ENCODE results near the gene GPR160.

GPR160 gene

GRCh38 chr3:170038434-170039110 is 777 bp downstream of the GPR160 start:
- Histone ChIP-seq H3K79me2 (ENCODE audit: insufficient read depth, low read length) (no peaks in the 10 kb centered on the region), H2AFZ (ENCODE audit: low read length) (no peak overlapping the region), H3K27me3 (ENCODE audit: insufficient read depth, low read length, poor library complexity, severe bottlenecking) (no peaks in the 10 kb centered on the region), H3K4me2 (ENCODE audit: low read depth, low read length, poor library complexity, severe bottlenecking) (no peak overlapping the region), H3K4me1 (ENCODE audit: insufficient read depth, low read length, poor library complexity, severe bottlenecking) (peaks cover 7% of the 10 kb centered on the region), H3K9me3 (ENCODE audit: insufficient read depth, low read depth, low read length) (no peaks in the 10 kb centered on the region), H3K36me3 (ENCODE audit: insufficient read depth, low read length) (no peaks in the 10 kb centered on the region), H3K9me2 (replicated peaks; ENCODE audit: low read depth, low read length) (no peaks in the 10 kb centered on the region), H3K9ac (ENCODE audit: low read depth, low read length, poor library complexity, severe bottlenecking) (no peak overlapping the region), H4K20me1 (ENCODE audit: insufficient read depth, low read length, poor library complexity, severe bottlenecking) (no peaks in the 10 kb centered on the region), H3F3A (ENCODE audit: low read depth) (no peaks in the 10 kb centered on the region), H3K4me3 (ENCODE audit: low read length, poor library complexity, severe bottlenecking) (no peak overlapping the region)
- TF ChIP-seq EZH2phosphoT487 (IDR thresholded peaks at IDR 0.05; ENCODE audit: borderline replicate concordance) (no peak), CTCF (conservative IDR thresholded peaks at IDR 0.05; ENCODE audit: low read length) (no peak)

- TF ChIP-seq CTCF (conservative IDR thresholded peaks at IDR 0.05; ENCODE audit: low read length) (no peak), EZH2phosphoT487 (IDR thresholded peaks at IDR 0.05; ENCODE audit: borderline replicate concordance) (no peak)
- Histone ChIP-seq H2AFZ (ENCODE audit: low read length) (no peak overlapping the region), H3K9me3 (ENCODE audit: insufficient read depth, low read depth, low read length) (no peaks in the 10 kb centered on the region), H3K79me2 (ENCODE audit: insufficient read depth, low read length) (no peaks in the 10 kb centered on the region), H3K36me3 (ENCODE audit: insufficient read depth, low read length) (no peaks in the 10 kb centered on the region), H3F3A (ENCODE audit: low read depth) (no peaks in the 10 kb centered on the region), H3K4me1 (ENCODE audit: insufficient read depth, low read length, poor library complexity, severe bottlenecking) (no peaks in the 10 kb centered on the region), H3K4me3 (ENCODE audit: low read length, poor library complexity, severe bottlenecking) (no peak overlapping the region), H4K20me1 (ENCODE audit: insufficient read depth, low read length, poor library complexity, severe bottlenecking) (no peaks in the 10 kb centered on the region), H3K4me2 (ENCODE audit: low read depth, low read length, poor library complexity, severe bottlenecking) (no peak overlapping the region), H3K27me3 (ENCODE audit: insufficient read depth, low read length, poor library complexity, severe bottlenecking) (no peaks in the 10 kb centered on the region), H3K9me2 (replicated peaks; ENCODE audit: low read depth, low read length) (no peaks in the 10 kb centered on the region), H3K9ac (ENCODE audit: low read depth, low read length, poor library complexity, severe bottlenecking) (no peak overlapping the region)
Measured at GRCh38 chr3:170040418-170040817, 2.6 kb downstream of the GPR160 start.

GRCh38 chr3:170043506-170043905 is 5.7 kb downstream of the GPR160 start:
- Histone ChIP-seq H3K9ac (ENCODE audit: low read depth, low read length, poor library complexity, severe bottlenecking) (no peak overlapping the region), H3K9me2 (replicated peaks; ENCODE audit: low read depth, low read length) (no peaks in the 10 kb centered on the region), H2AFZ (ENCODE audit: low read length) (no peak overlapping the region), H3K79me2 (ENCODE audit: insufficient read depth, low read length) (no peaks in the 10 kb centered on the region), H3K4me1 (ENCODE audit: insufficient read depth, low read length, poor library complexity, severe bottlenecking) (no peaks in the 10 kb centered on the region), H3K4me2 (ENCODE audit: low read depth, low read length, poor library complexity, severe bottlenecking) (no peak overlapping the region), H4K20me1 (ENCODE audit: insufficient read depth, low read length, poor library complexity, severe bottlenecking) (no peaks in the 10 kb centered on the region), H3F3A (ENCODE audit: low read depth) (no peaks in the 10 kb centered on the region), H3K27me3 (ENCODE audit: insufficient read depth, low read length, poor library complexity, severe bottlenecking) (no peaks in the 10 kb centered on the region), H3K36me3 (ENCODE audit: insufficient read depth, low read length) (no peaks in the 10 kb centered on the region), H3K4me3 (ENCODE audit: low read length, poor library complexity, severe bottlenecking) (no peak overlapping the region), H3K9me3 (ENCODE audit: insufficient read depth, low read depth, low read length) (no peaks in the 10 kb centered on the region)
- TF ChIP-seq EZH2phosphoT487 (IDR thresholded peaks at IDR 0.05; ENCODE audit: borderline replicate concordance) = no peak
- no peak for TF ChIP-seq CTCF (conservative IDR thresholded peaks at IDR 0.05; ENCODE audit: low read length)

All from Loucy (cell line).